NK-92 treated with Interleukin-12 subunit alpha and Interleukin-12 subunit beta, amount 100 ng/mL, for 24 hours (cell line): Measurements from ENCODE around the gene FOXP2.
"Not testable (repeated sequence)": the region's sequence is repeated elsewhere in the genome, so short reads cannot be mapped to it uniquely, and the experiment has no call there.

Experiments
- DNase-seq: peaks from one replicate; lab custom pipeline; 2025; lab: John Stamatoyannopoulos, UW

FOXP2 gene

GRCh38 chr7:114504586-114504985 is 90.0 kb downstream of the FOXP2 start:
- DNase-seq, result no peak

- DNase-seq, result no peak
These were observed 92.8 kb downstream of the FOXP2 start for GRCh38 chr7:114507381-114507780.

- DNase-seq, result no peak
These were observed 93.5 kb downstream of the FOXP2 start for GRCh38 chr7:114508086-114508485.

GRCh38 chr7:114510824-114511223 is 96.2 kb downstream of the FOXP2 start:
- DNase-seq, result not testable (repeated sequence)

GRCh38 chr7:114519240-114519639 is 104.6 kb downstream of the FOXP2 start:
- DNase-seq, result no peak

- DNase-seq, result no peak
These were observed 107.5 kb downstream of the FOXP2 start for GRCh38 chr7:114522081-114522480.

- DNase-seq, result no peak
These were observed 113.0 kb downstream of the FOXP2 start for GRCh38 chr7:114527589-114527988.

GRCh38 chr7:114530057-114530611 is 115.5 kb downstream of the FOXP2 start:
- no peak for DNase-seq

GRCh38 chr7:114531326-114531725 is 116.7 kb downstream of the FOXP2 start:
- DNase-seq, result no peak

- DNase-seq, result no peak
These were observed 118.5 kb downstream of the FOXP2 start for GRCh38 chr7:114533131-114533530.

GRCh38 chr7:114534953-114535352 is 120.3 kb downstream of the FOXP2 start:
- DNase-seq, result no peak

- no peak for DNase-seq
These were observed 125.0 kb downstream of the FOXP2 start for GRCh38 chr7:114539575-114539974.

GRCh38 chr7:114540291-114540690 is 125.7 kb downstream of the FOXP2 start:
- no peak for DNase-seq

- not testable (repeated sequence) for DNase-seq
These were observed 132.7 kb downstream of the FOXP2 start for GRCh38 chr7:114547346-114547745.

- DNase-seq, result no peak
These were observed 133.7 kb downstream of the FOXP2 start for GRCh38 chr7:114548081-114548980.

- DNase-seq, result no peak
These were observed 140.3 kb downstream of the FOXP2 start for GRCh38 chr7:114554781-114555537.

GRCh38 chr7:114567416-114567815 is 152.8 kb downstream of the FOXP2 start:
- DNase-seq, result no peak

GRCh38 chr7:114569220-114569619 is 154.6 kb downstream of the FOXP2 start:
- DNase-seq, result no peak

- DNase-seq, result no peak
These were observed 159.8 kb downstream of the FOXP2 start for GRCh38 chr7:114574384-114574783.

- no peak for DNase-seq
These were observed 160.5 kb downstream of the FOXP2 start for GRCh38 chr7:114575098-114575497.

- not testable (repeated sequence) for DNase-seq
These were observed 166.3 kb downstream of the FOXP2 start for GRCh38 chr7:114580963-114581362.

GRCh38 chr7:114588506-114588905 is 173.9 kb downstream of the FOXP2 start:
- no peak for DNase-seq

- no peak for DNase-seq
These were observed 174.8 kb downstream of the FOXP2 start for GRCh38 chr7:114589436-114589835.
